Uterus (tissue), 4 donors: ENCODE data around the gene FITM1. TPM values are rescaled to one million over a fixed set of nuclear protein-coding genes. Genes with fewer than 3 reads are reported as not detected.

ENCODE experiments used
- DNase-seq, 2 donors: peaks; one replicate each; pipeline ENCODE4 v3.0.0-alpha.2; 2019 to 2020
- H3K27ac ChIP-seq, 2 donors: fragments of 200-600 bp; sonication (generic); 1 replicate in 1 of 2; 2 replicates in 1 of 2; pipeline ENCODE4 v1.5.1; 2016 to 2018
- H3K27me3 ChIP-seq, 2 donors: fragments of 200-600 bp; sonication (generic); one replicate each; pipeline ENCODE4 v1.5.1; 2018 to 2019; ENCODE audit warnings: control low read depth in 1 of 2
- H3K36me3 ChIP-seq, 2 donors: fragments of 200-600 bp; sonication (generic); one replicate each; pipeline ENCODE4 v1.5.1; 2019; ENCODE audit warnings: control low read depth in 1 of 2
- H3K4me1 ChIP-seq, 2 donors: fragments of 200-600 bp; sonication (generic); one replicate each; pipeline ENCODE4 v1.5.1; 2018 to 2019; ENCODE audit warnings: control low read depth in 1 of 2
- H3K4me3 ChIP-seq, 2 donors: fragments of 200-600 bp; sonication (generic); 1 replicate in 1 of 2; 2 replicates in 1 of 2; pipeline ENCODE4 v1.5.1; 2018 to 2019; ENCODE audit warnings: mild to moderate bottlenecking in 1 of 2
- H3K9me3 ChIP-seq, 2 donors: fragments of 200-600 bp; sonication (generic); one replicate each; pipeline ENCODE4 v1.5.1; 2019; ENCODE audit warnings: control low read depth in 1 of 2
- POLR2A ChIP-seq, 2 donors: fragments of 450-650 bp; IDR thresholded peaks; one replicate each; pipeline ENCODE4 v1.6.1; 2016; ENCODE audit warnings: antibody characterized with exemption in 2 of 2, mild to moderate bottlenecking in 1 of 2, moderate library complexity in 1 of 2
- intact Hi-C: fragments of 100-400 bp; cut with DNase I; formaldehyde crosslinking; loops from one replicate; pipeline ENCODE4 v1.15.1; 2023; ENCODE audit warnings: low total_unique reads
- total RNA-seq, 4 donors: library from RNA; depleted of rRNA in 3 of 4; stranded (reverse); fragments of >200 nt in 3 of 4; gene quantifications; one replicate each; pipeline versions ENCODE4 v1.1.0 to v1.2.4, GENCODE V29; 2014 to 2023
- TF ChIP-seq, protein P1 (sequence below), 4 experiments: fragments of 200-600 bp in 2 of 4; fragments of 450-650 bp in 2 of 4; sonication (generic) in 2 of 4; IDR thresholded peaks; one replicate each; pipeline ENCODE4 v1.5.1; 2016 to 2019; ENCODE audit warnings: antibody characterized with exemption in 4 of 4, mild to moderate bottlenecking in 2 of 4, moderate library complexity in 1 of 4
- donor health status: DM: yes; HTN: yes; CAD: no.

The FITM1 gene
- total RNA-seq, 4 donors from 2014 or later = 0.48 to 2.4 (median 1.3) TPM; not detected in 1

DNA sequence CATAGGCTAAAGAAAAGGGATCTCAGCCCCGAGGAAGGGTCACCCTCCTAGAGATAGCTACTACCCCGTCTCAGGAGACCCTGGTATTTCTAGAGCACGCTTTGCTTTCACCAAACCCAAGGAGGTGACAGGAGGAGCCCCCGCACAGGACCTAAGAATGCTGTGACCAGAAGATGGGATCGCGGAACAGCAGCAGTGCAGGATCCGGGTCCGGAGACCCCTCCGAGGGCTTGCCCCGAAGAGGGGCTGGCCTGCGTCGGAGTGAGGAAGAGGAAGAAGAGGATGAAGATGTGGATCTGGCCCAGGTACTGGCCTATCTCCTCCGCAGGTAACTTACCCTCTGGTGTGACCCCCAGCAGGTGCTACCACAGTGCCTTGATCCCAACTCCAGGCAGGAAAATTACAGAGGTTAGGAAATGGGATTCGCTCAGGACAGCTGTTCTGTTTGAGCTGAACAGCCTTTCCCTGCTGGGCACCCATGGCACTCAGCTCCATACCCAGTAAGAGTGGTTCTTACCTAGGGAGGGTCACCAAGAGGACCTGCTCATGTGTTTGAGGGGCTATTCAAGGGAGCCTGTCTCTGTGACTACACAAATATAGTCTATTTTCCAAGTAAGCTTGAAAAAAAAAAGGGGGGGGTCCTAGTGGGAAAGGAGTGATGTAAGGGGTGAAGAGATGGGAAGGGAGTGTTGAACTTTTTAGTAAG lies 14.9 kb upstream of the FITM1 start:
- H3K27ac ChIP-seq = peak overlapping the region; percentile 99 to 100
- intact Hi-C loops = no loop called here
- H3K4me3 ChIP-seq = peak overlapping the region; percentile 60 to 82
- no peaks in the 10 kb centered on the region for H3K9me3 ChIP-seq
- TF ChIP-seq POLR2A (IDR thresholded peaks at IDR 0.05) = no peak
- TF ChIP-seq, protein P1, sequence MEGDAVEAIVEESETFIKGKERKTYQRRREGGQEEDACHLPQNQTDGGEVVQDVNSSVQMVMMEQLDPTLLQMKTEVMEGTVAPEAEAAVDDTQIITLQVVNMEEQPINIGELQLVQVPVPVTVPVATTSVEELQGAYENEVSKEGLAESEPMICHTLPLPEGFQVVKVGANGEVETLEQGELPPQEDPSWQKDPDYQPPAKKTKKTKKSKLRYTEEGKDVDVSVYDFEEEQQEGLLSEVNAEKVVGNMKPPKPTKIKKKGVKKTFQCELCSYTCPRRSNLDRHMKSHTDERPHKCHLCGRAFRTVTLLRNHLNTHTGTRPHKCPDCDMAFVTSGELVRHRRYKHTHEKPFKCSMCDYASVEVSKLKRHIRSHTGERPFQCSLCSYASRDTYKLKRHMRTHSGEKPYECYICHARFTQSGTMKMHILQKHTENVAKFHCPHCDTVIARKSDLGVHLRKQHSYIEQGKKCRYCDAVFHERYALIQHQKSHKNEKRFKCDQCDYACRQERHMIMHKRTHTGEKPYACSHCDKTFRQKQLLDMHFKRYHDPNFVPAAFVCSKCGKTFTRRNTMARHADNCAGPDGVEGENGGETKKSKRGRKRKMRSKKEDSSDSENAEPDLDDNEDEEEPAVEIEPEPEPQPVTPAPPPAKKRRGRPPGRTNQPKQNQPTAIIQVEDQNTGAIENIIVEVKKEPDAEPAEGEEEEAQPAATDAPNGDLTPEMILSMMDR (IDR thresholded peaks at IDR 0.05) = no peak
- H3K36me3 ChIP-seq = no peaks in the 10 kb centered on the region
- H3K27me3 ChIP-seq = no peaks in the 10 kb centered on the region
- DNase-seq = no peak
- H3K4me1 ChIP-seq = no peaks in the 10 kb centered on the region

DNA sequence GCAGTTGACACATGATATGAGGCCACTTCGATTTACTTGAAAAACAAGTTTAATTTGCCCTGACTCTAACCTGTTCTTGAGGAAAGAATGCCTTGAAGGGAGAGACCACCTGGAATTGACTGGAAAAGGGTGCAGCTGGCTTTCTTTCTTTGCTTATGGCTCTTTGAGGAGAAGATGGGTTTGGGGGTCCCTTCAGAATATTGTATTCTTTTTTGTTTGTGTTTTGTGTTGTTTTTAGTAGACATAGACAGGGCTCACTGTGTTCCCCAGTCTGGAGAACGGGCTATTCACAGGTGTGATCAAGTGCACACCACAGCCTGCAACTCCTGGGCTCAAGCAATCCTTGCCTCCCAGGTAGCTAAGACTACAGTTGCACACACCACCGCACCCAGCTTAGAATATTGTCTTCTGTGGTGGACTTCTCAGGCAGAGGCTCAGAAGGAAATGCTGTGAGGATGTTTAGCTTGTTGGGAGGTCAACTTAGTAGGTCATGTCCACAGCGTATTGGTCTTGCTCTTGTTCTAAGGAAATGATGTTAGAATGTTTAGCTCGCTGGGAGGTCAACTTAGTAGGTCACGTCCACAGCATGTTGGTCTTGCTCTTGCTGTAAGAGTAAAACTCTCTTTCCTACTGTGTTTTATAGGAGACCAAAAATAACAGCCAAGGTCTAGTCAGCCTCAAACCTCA lies 14.2 kb upstream of the FITM1 start:
- TF ChIP-seq POLR2A (IDR thresholded peaks at IDR 0.05) = no peak
- TF ChIP-seq, protein P1 (IDR thresholded peaks at IDR 0.05) = no peak
- no peak for DNase-seq
- peak overlapping the region in 1 of 2 donors; percentile 60 for H3K4me3 ChIP-seq
- no peaks in the 10 kb centered on the region for H3K9me3 ChIP-seq
- no peaks in the 10 kb centered on the region for H3K4me1 ChIP-seq
- intact Hi-C loops = no loop called here
- no peaks in the 10 kb centered on the region for H3K27me3 ChIP-seq
- H3K36me3 ChIP-seq = no peaks in the 10 kb centered on the region
- no peak overlapping the region for H3K27ac ChIP-seq

DNA sequence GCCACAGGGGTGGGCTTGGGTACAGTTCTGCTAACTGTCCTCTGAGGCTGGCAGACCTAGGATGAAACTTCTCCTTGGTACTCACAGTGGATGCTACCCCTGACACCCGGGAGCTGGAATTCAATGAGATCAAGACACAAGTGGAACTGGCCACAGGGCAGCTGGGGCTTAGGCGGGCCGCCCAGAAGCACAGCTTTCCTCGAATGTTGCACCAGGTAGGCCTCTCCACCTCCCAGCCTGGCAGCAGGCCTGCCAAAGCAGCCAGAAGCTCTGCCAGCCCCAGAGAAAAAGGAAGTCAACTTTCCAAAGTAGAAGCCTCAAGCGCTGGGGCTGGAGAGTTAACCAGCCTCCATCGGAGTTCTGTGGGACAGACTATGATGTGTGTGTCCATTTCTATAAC lies 13.3 kb upstream of the FITM1 start:
- Histone ChIP-seq H3K4me1 (no peaks in the 10 kb centered on the region), H3K27ac (no peak overlapping the region), H3K27me3 (no peaks in the 10 kb centered on the region), H3K4me3 (no peak overlapping the region), H3K36me3 (no peaks in the 10 kb centered on the region), H3K9me3 (no peaks in the 10 kb centered on the region)
- TF ChIP-seq, protein P1 (IDR thresholded peaks at IDR 0.05) = no peak
- TF ChIP-seq POLR2A (IDR thresholded peaks at IDR 0.05) = no peak
- no peak for DNase-seq
- intact Hi-C loops = no loop called here

DNA sequence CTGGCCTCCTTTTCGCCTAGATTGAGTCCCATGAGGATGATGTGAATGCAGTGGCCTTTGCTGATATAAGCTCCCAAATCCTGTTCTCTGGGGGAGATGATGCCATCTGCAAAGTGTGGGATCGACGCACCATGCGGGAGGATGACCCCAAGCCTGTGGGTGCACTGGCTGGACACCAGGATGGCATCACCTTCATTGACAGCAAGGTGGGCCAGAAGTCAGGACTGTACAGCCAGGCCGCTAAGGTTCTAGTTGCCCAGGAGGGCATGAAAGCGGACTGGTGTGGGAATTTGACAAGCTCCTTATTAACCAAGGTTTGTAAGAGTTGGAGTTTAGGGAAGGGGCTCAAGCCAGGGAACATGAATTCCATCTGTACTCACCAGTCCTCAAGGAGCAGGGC lies 10.8 kb upstream of the FITM1 start:
- no peaks in the 10 kb centered on the region for H3K9me3 ChIP-seq
- no peaks in the 10 kb centered on the region for H3K4me1 ChIP-seq
- DNase-seq = no peak
- intact Hi-C loops = no loop called here
- no peaks in the 10 kb centered on the region for H3K27me3 ChIP-seq
- no peak overlapping the region for H3K4me3 ChIP-seq
- no peak overlapping the region for H3K27ac ChIP-seq
- H3K36me3 ChIP-seq = no peaks in the 10 kb centered on the region
- no peak for TF ChIP-seq POLR2A (IDR thresholded peaks at IDR 0.05)
- TF ChIP-seq, protein P1 (IDR thresholded peaks at IDR 0.05) = no peak

DNA sequence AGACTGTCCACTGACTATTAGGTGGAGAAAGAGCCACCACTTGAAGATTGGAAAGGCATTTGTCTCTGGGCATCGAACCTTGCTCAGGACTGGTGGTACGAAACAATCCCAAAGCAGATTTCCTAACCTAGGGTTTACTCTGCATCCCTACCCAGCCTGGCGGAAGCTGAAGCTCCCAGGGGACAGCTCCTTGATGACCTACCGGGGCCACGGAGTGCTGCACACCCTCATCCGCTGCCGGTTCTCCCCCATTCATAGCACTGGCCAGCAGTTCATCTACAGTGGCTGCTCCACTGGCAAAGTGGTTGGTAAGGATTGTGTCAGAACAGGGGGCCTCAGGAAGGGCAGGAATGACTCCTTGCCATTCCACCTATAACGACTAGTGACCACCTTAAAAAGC lies 9.2 kb upstream of the FITM1 start:
- H3K36me3 ChIP-seq = no peaks in the 10 kb centered on the region
- H3K27ac ChIP-seq = no peak overlapping the region
- no peak overlapping the region for H3K4me3 ChIP-seq
- H3K4me1 ChIP-seq = no peaks in the 10 kb centered on the region
- DNase-seq = no peak
- H3K27me3 ChIP-seq = no peaks in the 10 kb centered on the region
- H3K9me3 ChIP-seq = no peaks in the 10 kb centered on the region
- intact Hi-C loops = no loop called here
- TF ChIP-seq, protein P1 (IDR thresholded peaks at IDR 0.05) = no peak
- no peak for TF ChIP-seq POLR2A (IDR thresholded peaks at IDR 0.05)
